GM18951 (cell line): ENCODE data around the gene TIE1.

ENCODE experiments used
- POLR2A ChIP-seq: IDR thresholded peaks from 4 replicates; pipeline ENCODE4 v1.6.1; 2011; ENCODE audit warnings: mild to moderate bottlenecking; ENCODE audit not compliant: insufficient read length, insufficient read depth; ENCODE audit errors: extremely low read depth
- in situ Hi-C: fragments of 300-500 bp; cut with MboI; formaldehyde crosslinking; loops from one replicate; pipeline ENCODE4 v1.12.0; 2022; ENCODE audit warnings: low sequenced_read_pairs, mixed read lengths, inconsistent platforms; ENCODE audit not compliant: unreplicated experiment

TIE1 gene

DNA sequence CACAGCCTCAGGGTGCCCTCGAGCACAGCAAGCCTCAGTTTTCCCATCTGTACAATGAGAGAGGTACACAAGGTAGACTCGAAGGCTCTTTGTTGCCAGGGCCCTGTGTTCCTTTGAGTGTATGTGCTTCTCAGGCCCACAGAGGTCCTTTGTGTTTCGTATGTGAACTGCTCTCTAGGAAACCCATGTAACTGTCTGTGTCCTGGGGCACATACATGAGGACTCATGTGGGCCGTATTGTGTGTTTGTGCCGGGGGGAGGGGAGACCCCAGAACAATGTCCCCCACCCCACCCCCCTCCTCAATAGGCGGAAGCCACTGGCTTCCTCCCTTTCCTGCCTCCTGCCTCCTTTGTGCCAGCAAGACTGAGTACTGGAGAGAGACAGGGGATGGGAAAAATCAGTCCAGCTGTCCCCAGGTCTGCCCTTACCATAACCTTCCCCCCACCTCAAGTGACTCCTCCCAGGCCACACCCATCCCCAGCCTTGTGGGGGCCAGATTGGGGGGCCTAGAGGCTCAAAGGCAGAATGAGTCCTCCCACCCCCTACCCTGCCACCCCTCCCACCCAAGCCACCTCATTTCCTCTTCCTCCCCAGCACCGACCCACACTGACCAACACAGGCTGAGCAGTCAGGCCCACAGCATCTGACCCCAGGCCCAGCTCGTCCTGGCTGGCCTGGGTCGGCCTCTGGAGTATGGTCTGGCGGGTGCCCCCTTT, at the start of gene TIE1:
Gene TIE1, plus strand, starts transcription at position 605 of the 717 bp plus-strand sequence. Its CDS starts 90 bp downstream, at position 695.
- in situ Hi-C loops = no loop called here
- TF ChIP-seq POLR2A = no peak

DNA sequence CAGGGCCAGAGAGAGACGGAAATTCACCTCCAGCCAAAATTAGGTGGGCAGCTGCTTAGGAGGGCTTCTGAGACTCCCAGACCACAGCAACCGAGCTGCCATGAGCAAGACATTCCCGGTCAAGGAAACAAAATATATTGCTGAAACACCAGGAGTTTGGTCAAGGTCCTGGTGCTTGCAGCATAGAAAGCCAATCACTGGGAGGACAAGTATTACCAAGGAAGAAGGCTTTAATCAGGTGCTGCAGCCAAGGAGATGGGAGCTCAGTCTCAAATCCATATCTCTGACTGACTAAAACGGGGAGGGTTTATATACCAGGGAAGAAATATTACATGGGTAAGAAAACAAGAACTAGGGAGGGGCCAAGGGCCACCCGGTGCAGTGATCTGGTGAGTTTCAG, 49.8 kb upstream of the TIE1 start:
- in situ Hi-C loops = no loop called here
- no peak for TF ChIP-seq POLR2A

DNA sequence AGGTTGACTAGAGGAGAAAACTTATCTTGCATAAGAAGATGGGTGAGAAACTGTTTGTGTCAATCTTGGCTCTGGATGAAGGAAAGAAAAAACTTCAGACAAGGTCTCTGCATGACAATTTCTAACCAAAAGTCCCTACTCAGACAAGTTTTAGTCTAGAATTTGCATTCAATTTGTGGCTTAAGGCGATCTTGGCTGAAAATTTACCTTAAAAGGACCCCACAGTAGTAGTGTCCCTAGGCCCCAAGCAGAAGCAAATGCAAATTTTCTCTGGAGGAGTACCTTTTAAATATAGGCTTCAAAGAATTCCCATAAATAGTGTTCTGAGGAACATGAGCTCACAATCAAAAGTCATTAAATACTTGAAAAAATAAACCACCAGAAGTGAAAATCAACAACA, 48.6 kb upstream of the TIE1 start:
- no peak for TF ChIP-seq POLR2A
- in situ Hi-C loops = no loop called here

GRCh38 chr1:43253173-43253572, 47.6 kb upstream of the TIE1 start:
- TF ChIP-seq POLR2A = no peak

DNA sequence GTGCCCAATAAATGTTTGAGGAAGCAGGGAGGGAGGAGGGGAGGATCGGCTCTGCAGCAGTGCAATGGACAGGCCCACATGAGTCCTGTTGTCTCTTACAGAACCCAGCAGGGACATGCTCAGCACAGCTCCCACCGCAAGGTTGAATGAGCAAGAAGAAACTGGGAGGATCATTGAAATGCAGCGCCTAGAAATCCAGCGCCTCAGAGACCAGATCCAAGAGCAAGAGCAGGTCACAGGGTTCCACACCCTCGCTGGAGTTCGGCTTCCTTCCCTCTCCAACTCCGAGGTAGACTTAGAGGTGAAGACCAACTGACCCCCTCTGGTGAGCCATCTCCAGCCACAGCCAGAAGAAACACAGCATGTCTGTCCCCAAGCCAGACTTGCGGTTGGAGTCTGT, 46.9 kb upstream of the TIE1 start:
- in situ Hi-C loops = no loop called here
- TF ChIP-seq POLR2A = no peak

More at GRCh38 chr1:43253173-43253572, 47.6 kb upstream of the TIE1 start:
- in situ Hi-C loops = no loop called here

DNA sequence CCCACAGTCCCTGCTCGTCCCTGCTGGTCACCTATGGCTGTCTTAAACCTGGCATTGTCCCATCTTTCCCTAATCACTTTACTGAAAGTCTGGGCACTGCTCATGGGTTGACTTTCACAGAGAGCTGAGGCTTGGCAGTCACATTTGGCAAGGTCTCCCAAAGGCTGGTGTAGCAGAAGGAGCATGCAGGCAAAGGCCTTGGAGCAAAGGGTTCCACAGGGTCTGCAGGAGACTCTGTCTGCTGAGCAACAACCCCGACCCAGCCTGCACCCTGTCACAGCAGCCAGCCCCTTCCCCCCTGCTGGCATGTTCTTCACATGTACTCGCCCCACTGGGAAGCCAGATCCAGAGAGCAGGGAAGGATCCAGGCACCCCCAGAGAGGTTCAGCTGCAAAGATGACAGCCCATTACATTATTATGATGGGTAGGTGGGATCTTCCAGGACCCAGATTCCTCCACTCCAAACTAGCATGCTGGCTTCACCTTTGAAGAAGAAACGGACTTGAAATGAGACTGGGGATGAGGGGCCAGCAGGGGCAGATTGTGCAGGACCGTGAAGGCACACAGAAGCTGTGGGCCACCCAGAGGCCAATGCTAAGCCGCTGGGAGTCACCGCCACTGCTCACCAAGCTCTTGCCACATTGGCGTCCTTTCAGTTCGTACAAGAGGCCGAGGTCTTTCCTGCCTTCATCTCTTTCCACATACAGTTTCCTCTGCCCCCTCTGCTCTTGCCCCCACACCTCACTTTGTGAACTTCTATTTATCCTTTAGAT, 45.2 kb upstream of the TIE1 start:
- in situ Hi-C loops = no loop called here

DNA sequence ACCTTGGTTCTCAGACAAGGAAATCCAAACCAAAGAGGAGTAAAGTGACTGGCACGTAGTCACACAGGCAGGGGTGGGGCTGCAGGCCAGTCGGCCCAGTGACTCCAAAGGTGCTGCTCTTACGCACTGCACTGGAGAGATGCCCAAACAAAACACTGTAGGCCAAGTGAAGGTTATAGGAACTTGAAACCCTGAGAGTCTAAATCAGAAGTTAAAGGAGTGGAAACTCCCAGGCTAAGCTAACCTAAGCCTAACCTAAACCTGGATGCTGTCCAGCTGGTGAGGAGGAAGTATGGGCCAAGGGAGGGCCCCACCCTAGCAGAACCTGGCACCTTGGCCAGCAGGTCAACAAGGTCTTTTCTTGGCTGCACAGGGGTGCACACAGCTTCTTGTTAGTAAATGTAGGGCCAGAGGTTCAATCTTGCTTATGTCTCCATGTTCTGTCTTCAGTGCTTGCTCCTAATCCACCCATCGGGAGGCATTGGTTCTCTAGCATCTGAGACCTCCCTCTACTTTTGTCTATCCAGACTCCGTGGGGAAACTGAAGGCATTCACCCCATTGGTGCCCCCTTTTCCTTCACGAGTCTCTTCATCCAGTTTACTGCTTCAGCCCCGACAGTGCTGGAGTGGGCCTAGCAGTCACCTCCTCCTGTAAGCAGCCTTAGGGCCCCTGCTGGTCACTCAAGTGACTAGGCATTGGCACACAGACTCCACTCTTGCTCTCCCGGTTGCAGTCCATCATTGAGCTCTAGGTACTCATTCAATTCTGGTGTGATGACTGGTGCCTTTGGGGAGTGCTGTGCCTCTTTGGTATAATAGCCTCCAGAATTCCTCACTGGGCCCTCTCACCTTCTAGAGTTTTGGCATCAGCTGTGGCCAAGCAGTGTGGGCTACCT, 43.9 kb upstream of the TIE1 start:
- no peak for TF ChIP-seq POLR2A
- in situ Hi-C loops = no loop called here

More for the DNA sequence above, 45.2 kb upstream of the TIE1 start:
- no peak for TF ChIP-seq POLR2A

GRCh38 chr1:43258370-43258769, 42.4 kb upstream of the TIE1 start:
- in situ Hi-C loops = no loop called here
- TF ChIP-seq POLR2A = no peak

GRCh38 chr1:43265431-43265830, 35.4 kb upstream of the TIE1 start:
- in situ Hi-C loops = no loop called here
- TF ChIP-seq POLR2A = no peak

DNA sequence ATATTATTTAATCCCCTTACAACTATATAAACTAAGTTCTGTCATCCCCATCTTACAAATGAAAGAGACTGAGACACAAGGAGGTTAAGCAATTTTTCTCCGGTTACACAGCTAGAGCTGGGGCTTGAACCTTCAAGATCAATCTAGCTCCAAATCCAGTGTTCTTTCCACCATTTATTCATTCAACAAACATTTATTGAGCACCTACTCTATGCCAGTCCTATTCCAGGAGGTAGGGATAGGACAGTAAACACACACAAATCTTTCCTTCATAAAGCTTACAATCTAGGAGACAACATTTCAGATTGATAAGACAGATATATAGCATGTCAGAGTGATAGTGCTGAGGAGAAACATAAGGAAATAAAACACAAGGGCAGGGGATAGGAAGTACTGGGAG, 33.9 kb upstream of the TIE1 start:
- in situ Hi-C loops = no loop called here

GRCh38 chr1:43267291-43267805, 33.4 kb upstream of the TIE1 start:
- in situ Hi-C loops = no loop called here
- TF ChIP-seq POLR2A = no peak

More for the DNA sequence above, 33.9 kb upstream of the TIE1 start:
- no peak for TF ChIP-seq POLR2A

DNA sequence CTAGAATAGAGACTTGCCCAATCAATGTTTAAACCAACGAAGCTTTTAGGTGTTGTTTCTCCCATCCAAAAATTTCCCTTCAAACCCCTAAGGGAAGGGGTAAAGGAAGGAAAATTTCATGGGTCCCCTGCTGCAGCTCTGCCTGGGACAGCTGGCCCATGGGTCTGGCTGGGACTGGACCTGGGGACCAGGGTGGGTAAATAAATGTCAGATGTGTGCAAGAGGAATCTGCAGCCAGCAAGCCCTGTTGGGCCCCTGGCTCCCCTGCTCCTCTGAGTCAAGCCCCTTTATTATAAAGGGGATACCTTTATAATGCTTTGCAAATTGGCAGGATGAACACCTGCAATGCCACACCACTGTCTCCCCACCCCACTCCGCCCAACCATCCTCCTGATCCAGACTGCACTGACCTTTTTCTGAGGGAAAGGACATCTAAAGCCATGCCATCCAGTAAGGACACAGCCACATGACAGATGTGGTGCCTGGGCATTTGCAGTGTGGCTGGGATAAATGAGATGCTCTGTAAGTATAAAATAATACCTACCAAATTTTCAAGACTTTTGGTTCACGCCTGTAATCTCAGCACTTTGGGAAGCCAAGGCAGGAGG, 32.9 kb upstream of the TIE1 start:
- no peak for TF ChIP-seq POLR2A

More for the DNA sequence above, 32.9 kb upstream of the TIE1 start:
- in situ Hi-C loops = no loop called here
